Activated CD8-positive, alpha-beta memory T cell treated with anti-CD3 and anti-CD28 coated beads, Interleukin-2, amount 10 ng/mL, durations not matched to agents 7 days and 5 days (primary cell): Measurements from ENCODE around the gene PCBD1. TPM values are rescaled to one million over a fixed set of nuclear protein-coding genes. Genes with fewer than 3 reads are reported as not detected.

Experiments
- ATAC-seq: fragments of 150-1000 bp; cut with Tn5 transposase; one replicate; pipeline ENCODE4 v1.10.0; 2021; ENCODE audit warnings: moderate library complexity
- CTCF ChIA-PET: fragments of 350-600 bp; sonication (Branson Sonifier 250); formaldehyde crosslinking; loops from one replicate; lab custom pipeline; 2021; ENCODE audit warnings: antibody characterized with exemption; lab: Charles Lee
- DNase-seq: peaks from one replicate; pipeline ENCODE4 v3.0.0-alpha.2; 2020
- H3K27ac Mint-ChIP-seq: one replicate; pipeline ENCODE4 v1.8.0; 2021; ENCODE audit warnings: mild to moderate bottlenecking, mixed read lengths
- H3K27me3 Mint-ChIP-seq: one replicate; pipeline ENCODE4 v1.8.0; 2021; ENCODE audit warnings: mixed read lengths
- H3K36me3 Mint-ChIP-seq: one replicate; pipeline ENCODE4 v1.8.0; 2021; ENCODE audit warnings: mild to moderate bottlenecking, mixed read lengths
- H3K4me1 Mint-ChIP-seq: one replicate; pipeline ENCODE4 v1.8.0; 2021; ENCODE audit warnings: mixed read lengths
- H3K4me3 Mint-ChIP-seq: one replicate; pipeline ENCODE4 v1.8.0; 2021; ENCODE audit warnings: mild to moderate bottlenecking, moderate library complexity, mixed read lengths
- H3K9me3 Mint-ChIP-seq: one replicate; pipeline ENCODE4 v1.8.0; 2022; ENCODE audit warnings: low read depth, mixed read lengths
- total RNA-seq, 2 experiments: library from RNA; stranded (reverse); gene quantifications; one replicate each; pipeline ENCODE4 v1.2.3, GENCODE V29; 2021

Gene PCBD1
- total RNA-seq, 2 experiments from 2014 or later, result 37.1 to 38.4 TPM

DNA sequence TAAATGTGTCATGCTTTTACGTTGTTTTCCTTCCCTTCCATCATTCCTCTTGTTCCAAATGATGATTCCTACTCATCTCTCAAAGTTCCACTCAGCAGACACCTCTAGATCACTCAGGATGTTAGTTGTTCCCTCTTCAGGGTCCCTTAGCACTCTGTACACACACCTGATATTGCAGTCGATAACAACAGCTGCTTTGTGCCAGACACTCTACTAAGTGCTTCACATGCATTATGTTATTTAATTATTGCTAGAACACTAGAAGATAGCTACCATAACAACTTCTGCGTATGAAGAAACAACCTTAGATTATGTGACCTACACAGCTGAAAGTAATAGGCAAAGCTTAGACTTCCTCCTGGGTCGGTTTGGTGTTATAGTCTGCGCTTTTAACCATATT, 29.6 kb downstream of the PCBD1 start:
- H3K27me3 Mint-ChIP-seq, result no peaks in the 10 kb centered on the region
- DNase-seq, result no peak
- ATAC-seq, result no peak
- no peak overlapping the region for H3K4me3 Mint-ChIP-seq
- CTCF ChIA-PET, result no interaction called here
- H3K27ac Mint-ChIP-seq, result no peak overlapping the region
- H3K4me1 Mint-ChIP-seq, result peaks cover 22% of the 10 kb centered on the region
- H3K9me3 Mint-ChIP-seq, result no peaks in the 10 kb centered on the region
- H3K36me3 Mint-ChIP-seq, result peaks cover 29% of the 10 kb centered on the region

DNA sequence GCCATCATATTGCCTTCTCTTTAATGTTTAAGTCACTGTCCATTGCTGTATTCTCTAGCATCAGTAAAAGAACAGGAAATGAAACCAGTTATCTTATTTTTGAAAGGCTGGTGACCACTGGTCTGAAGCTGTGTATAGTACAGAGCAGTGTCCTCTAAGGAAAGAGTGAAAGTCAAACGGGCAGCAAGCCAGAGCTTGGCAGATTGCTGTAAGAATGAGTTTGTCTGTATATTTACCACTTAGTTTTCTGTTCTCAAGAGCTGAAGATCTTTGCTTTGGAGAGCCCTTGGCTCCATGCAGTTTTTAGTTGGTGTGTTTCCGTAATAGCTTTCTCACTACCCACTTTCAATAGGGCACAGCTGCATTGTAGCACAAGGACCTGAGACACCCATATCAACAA, 31.9 kb downstream of the PCBD1 start:
- Mint-ChIP-seq H3K4me1 (peaks cover 16% of the 10 kb centered on the region), H3K27ac (no peak overlapping the region), H3K36me3 (peaks cover 23% of the 10 kb centered on the region), H3K27me3 (no peaks in the 10 kb centered on the region), H3K9me3 (no peaks in the 10 kb centered on the region), H3K4me3 (no peak overlapping the region)
- CTCF ChIA-PET, result interaction anchor here (1.2 kb wide), 1 partner anchor 20 kb away, joined by 3 read pairs; no protein-coding TSS in a partner anchor
- ATAC-seq (no peak), DNase-seq (no peak)

DNA sequence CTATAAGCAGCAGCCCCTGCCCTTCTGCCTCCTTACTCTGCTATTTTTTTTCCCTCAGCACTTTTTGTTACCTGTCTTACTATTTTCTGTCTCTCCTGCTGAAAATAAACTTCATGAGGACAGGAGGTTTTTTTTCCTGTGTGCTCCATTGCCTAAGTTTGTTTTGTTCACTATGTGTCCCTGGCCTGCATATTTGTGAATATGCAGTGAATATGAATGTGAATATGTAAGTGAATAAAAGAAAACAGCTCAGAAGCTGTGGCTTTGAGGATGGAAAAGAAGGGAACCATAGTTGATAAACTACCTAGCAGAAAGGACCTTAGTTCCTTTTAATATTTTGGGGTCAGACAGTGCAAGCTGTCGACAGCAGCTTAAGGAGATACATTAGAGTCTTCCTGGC, 34.9 kb downstream of the PCBD1 start:
- peaks cover 23% of the 10 kb centered on the region for H3K4me1 Mint-ChIP-seq
- H3K27ac Mint-ChIP-seq, result no peak overlapping the region
- no peaks in the 10 kb centered on the region for H3K9me3 Mint-ChIP-seq
- no peak for ATAC-seq
- peaks cover 14% of the 10 kb centered on the region for H3K36me3 Mint-ChIP-seq
- no peak overlapping the region for H3K4me3 Mint-ChIP-seq
- CTCF ChIA-PET, result interaction anchor here (0.8 to 0.9 kb wide), 2 partner anchors 20 to 122 kb away, joined by 3 read pairs; no protein-coding TSS in a partner anchor
- DNase-seq, result no peak
- H3K27me3 Mint-ChIP-seq, result no peaks in the 10 kb centered on the region

DNA sequence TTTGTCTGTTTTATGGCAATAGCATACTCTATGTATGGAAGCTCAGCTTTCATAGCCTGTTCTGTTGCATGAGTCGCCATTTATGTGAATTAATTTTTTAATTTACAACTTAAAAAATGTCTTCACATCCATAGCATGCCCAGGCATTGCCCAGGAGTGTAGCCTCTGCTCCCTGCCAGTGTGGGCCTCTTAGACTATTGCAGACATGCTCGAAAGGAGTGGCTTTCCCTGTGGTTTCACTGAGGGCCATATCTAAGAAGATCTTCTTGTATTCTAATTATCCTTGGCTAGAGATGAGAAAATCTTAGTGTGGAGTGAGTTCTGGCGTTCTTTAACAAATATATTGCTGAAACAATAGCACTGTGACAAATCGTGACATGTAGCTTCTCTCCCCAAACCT, 35.3 kb downstream of the PCBD1 start:
- Mint-ChIP-seq H3K4me3 (no peak overlapping the region), H3K27ac (no peak overlapping the region), H3K4me1 (peaks cover 24% of the 10 kb centered on the region), H3K9me3 (no peaks in the 10 kb centered on the region), H3K27me3 (no peaks in the 10 kb centered on the region), H3K36me3 (peaks cover 13% of the 10 kb centered on the region)
- DNase-seq (no peak), ATAC-seq (no peak)
- CTCF ChIA-PET, result interaction anchor here (0.8 to 0.9 kb wide), 2 partner anchors 20 to 122 kb away, joined by 3 read pairs; no protein-coding TSS in a partner anchor

DNA sequence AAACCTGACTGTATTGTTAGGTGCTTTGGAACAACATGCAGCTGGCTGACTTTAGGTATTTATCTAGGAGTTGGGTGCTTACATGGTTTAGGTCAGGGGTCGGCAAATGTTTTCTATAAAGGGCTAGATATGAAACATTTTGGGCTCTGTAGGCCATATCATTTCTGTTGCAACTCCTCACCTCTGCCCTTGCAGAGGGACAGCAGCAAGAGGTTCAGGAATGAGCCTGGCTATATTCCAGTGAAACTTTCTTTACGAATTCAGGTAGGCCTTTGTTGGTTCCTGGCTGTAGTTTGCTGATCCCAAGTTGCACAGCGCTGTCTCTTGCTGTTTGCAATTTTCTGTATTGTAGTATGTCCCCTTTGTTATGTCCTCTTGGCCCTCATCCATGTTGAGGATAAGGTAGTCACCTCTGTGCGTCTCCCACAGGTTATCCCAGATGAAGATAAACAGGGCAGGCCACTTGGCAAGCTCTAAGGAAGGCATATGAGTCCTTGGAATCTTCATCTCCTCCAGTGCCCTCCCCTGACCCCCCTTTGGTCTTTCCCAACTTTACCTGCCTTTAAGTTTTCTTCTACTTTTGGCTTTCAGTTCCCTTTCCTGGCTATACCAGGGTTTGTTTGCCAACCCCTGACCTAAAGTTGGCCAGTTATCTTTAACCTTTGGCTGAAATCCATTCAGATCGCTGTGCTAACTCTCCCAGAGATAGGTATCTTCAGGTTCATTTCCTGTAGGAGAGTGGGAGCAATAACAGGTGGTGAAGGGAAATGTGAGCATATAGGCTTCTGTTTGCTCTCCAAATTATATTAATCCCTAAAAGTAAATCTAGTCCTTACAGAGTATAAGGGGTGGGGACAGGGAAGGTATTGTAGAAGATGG, 36.5 kb downstream of the PCBD1 start:
- no peak for DNase-seq
- H3K4me3 Mint-ChIP-seq, result no peak overlapping the region
- H3K36me3 Mint-ChIP-seq, result peaks cover 6% of the 10 kb centered on the region
- H3K27ac Mint-ChIP-seq, result no peak overlapping the region
- no peaks in the 10 kb centered on the region for H3K9me3 Mint-ChIP-seq
- H3K4me1 Mint-ChIP-seq, result peaks cover 25% of the 10 kb centered on the region
- no peaks in the 10 kb centered on the region for H3K27me3 Mint-ChIP-seq
- no peak for ATAC-seq
- CTCF ChIA-PET, result no interaction called here

DNA sequence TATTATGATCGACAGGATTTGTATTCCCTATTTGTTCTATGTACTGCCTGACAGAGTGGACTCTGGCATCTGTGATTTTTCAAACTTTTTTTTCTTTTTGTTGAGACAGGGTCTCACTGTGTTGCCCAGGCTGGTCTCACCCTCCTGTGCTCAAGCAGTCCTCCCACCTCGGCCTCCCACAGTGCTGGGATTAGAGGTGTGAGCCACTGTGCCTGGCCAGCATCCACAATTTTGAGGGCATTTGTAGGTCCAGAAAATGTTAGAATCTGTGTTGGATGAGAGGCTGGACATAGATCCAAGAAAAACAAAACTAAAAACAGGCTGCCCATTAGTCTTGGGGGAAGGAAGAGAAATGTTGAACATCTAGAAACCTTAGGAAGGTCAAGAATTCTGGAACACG, 38.3 kb downstream of the PCBD1 start:
- Mint-ChIP-seq H3K4me3 (no peak overlapping the region), H3K4me1 (peaks cover 18% of the 10 kb centered on the region), H3K36me3 (peaks cover 7% of the 10 kb centered on the region), H3K9me3 (no peaks in the 10 kb centered on the region), H3K27ac (no peak overlapping the region), H3K27me3 (no peaks in the 10 kb centered on the region)
- DNase-seq (no peak), ATAC-seq (no peak)
- CTCF ChIA-PET, result no interaction called here

DNA sequence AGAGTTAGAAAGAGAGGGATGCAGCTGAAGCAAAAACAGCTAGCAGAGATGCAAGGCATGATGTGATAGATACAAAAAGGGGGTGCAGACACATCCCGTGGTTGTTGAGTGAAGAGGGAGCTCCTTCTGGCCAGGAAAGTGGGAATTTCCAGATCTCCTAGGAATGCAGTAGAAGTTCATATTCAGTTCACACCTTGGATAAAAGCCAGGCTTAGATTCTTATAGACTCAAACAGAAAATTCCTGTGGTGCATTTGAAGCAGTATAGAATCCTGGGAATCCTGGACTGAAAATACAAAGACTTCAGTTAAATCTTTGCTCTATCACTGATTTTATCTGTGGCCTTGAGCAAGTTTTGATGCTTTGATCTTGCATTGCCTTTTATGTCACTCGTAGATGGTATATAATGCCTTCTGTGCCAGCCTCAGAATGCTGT, 38.8 kb downstream of the PCBD1 start:
- Mint-ChIP-seq H3K27ac (no peak overlapping the region), H3K4me3 (no peak overlapping the region), H3K4me1 (peaks cover 18% of the 10 kb centered on the region), H3K27me3 (no peaks in the 10 kb centered on the region), H3K9me3 (no peaks in the 10 kb centered on the region), H3K36me3 (peaks cover 7% of the 10 kb centered on the region)
- no peak for ATAC-seq
- CTCF ChIA-PET, result interaction anchor here (1.1 kb wide), 1 partner anchor 33 kb away, joined by 3 read pairs; no protein-coding TSS in a partner anchor
- DNase-seq, result no peak

DNA sequence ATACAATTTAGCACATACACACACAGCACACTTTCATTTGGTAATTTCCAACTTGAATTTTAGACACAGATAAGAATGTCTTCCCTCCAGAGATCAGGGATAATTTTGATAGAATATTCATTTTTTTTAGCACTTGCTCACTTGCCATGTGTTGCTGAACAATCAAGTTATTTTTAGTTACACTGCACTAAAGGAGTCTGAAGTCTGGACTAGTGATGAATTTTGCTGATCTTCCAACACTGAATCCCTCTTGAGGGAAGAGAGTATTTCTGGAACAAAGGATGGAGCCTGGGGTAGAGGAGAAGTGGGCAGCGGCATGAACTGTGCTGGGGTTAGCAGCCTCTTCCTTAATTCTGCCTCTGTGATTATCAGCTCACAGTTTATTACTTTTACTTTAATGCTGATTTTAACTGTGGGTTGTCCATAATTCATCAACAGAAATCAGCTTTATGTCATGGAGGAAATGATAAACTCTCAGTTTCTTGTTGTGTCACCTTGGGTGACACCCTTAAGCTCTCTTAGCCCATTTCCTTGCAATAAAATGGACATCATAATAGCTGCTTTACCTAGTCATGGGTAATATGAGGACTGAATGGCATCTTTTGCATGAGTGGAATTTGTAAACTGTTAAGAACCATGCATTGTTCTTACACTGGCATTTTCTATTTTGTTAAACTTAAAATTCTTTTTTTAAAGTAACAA, 40.6 kb downstream of the PCBD1 start:
- CTCF ChIA-PET, result no interaction called here
- Mint-ChIP-seq H3K4me3 (no peak overlapping the region), H3K4me1 (peaks cover 18% of the 10 kb centered on the region), H3K27ac (peak overlapping the region; percentile 35), H3K9me3 (no peaks in the 10 kb centered on the region), H3K36me3 (peaks cover 10% of the 10 kb centered on the region), H3K27me3 (no peaks in the 10 kb centered on the region)
- ATAC-seq (no peak), DNase-seq (no peak)

DNA sequence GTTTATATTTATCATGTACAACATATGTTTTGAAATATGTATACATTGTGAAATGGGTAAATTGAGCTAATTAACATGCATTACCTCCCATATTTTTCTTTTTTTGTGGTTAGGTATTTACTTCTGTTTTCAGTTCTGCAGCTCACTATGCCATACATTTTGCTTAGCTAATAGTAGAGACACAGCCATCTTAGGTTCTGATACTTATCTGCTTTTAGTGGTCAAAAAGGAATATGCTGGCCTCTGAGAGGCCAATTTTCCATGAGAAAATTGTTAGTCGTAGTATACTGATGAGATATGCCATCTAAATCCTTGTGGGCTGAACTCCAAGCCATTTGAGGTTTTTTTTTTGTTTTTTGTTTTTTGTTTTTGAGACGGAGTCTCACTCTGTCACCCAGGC, 41.6 kb downstream of the PCBD1 start:
- peaks cover 2% of the 10 kb centered on the region for H3K9me3 Mint-ChIP-seq
- CTCF ChIA-PET, result no interaction called here
- H3K36me3 Mint-ChIP-seq, result peaks cover 13% of the 10 kb centered on the region
- H3K27ac Mint-ChIP-seq, result no peak overlapping the region
- H3K4me3 Mint-ChIP-seq, result no peak overlapping the region
- no peaks in the 10 kb centered on the region for H3K27me3 Mint-ChIP-seq
- DNase-seq, result no peak
- H3K4me1 Mint-ChIP-seq, result peaks cover 19% of the 10 kb centered on the region
- no peak for ATAC-seq

DNA sequence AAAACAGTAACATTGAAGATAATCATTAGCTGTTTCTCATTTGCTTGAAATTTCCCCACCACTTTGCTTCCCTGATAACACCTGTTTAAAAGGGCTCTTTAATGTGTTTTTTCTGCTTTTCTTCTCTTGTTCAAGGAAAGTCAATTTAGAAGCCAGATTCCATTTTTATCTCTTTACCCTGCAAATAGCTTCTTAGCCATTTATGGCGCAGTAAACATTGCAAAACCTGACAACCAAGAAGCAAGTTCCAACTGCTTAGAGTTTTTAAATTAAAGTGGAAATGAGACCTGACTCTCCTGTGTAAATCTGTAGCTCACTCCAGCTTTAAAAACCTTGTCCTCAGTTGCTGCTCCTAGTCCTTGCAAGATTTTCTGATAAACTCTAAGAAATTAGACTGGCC, 42.5 kb downstream of the PCBD1 start:
- ATAC-seq (no peak), DNase-seq (no peak)
- Mint-ChIP-seq H3K9me3 (peaks cover 3% of the 10 kb centered on the region), H3K4me3 (no peak overlapping the region), H3K36me3 (peaks cover 22% of the 10 kb centered on the region), H3K27ac (no peak overlapping the region), H3K27me3 (no peaks in the 10 kb centered on the region), H3K4me1 (peaks cover 29% of the 10 kb centered on the region)
- CTCF ChIA-PET, result no interaction called here

DNA sequence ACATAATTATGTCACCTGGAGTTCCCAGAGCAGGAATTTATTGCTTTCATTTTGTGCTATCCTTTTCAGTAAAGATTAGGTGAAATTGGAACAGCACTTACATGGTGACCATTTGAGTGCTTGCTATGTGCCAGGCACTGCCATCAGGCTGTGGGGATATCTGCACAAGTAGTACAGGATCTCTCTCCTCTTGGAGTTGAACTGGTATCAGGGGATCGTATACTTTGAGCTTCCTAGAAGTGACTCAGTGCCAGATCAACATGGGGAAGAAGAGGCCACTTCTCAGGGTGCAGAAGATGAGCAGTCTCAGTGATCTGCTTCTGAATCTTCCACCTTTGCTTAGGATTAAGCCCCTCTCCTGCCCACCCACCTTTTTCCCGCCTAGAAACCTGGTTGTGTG, 43.1 kb downstream of the PCBD1 start:
- Mint-ChIP-seq H3K4me3 (no peak overlapping the region), H3K9me3 (peaks cover 3% of the 10 kb centered on the region), H3K27me3 (no peaks in the 10 kb centered on the region), H3K27ac (no peak overlapping the region), H3K36me3 (peaks cover 23% of the 10 kb centered on the region), H3K4me1 (peaks cover 32% of the 10 kb centered on the region)
- CTCF ChIA-PET, result no interaction called here
- ATAC-seq (no peak), DNase-seq (no peak)

DNA sequence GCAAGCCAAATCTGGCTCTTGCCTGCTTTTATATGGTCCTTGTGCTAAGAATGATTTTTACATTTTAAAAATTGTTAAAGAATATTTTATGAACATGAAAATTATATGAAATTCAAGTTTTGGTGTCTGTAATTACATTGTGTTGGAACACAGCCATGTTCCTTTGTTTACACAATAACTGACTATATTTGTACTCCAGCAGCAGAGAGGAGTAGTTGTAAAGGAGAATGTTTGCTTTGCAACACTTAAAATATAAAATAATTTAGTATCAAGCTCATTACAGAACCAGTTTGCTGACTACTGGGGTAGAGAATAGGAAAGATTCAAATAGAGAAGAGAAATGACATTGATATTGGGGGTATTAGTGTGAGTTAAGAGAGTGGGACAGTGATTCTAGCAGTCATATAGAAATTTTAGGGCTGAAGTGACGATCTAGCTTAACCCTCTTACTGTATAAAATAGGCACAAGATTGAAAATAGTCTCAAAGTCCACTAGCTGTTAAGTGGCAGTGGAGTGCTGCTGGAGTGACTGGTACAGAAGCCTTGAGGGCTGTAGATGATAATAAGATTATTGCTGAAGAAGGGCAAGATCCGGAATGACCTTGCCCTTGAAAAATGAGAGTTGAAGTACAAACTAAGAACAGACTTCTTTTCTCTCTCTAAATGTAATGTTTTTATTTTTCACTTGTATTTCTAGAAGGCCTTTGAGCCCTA, 44.4 kb downstream of the PCBD1 start:
- Mint-ChIP-seq H3K4me3 (no peak overlapping the region), H3K27me3 (no peaks in the 10 kb centered on the region), H3K27ac (no peak overlapping the region), H3K9me3 (peaks cover 3% of the 10 kb centered on the region), H3K36me3 (peaks cover 23% of the 10 kb centered on the region), H3K4me1 (peaks cover 30% of the 10 kb centered on the region)
- CTCF ChIA-PET, result interaction anchor here (1.2 kb wide), 1 partner anchor 37 kb away, joined by 3 read pairs; no protein-coding TSS in a partner anchor
- no peak for DNase-seq
- no peak for ATAC-seq

DNA sequence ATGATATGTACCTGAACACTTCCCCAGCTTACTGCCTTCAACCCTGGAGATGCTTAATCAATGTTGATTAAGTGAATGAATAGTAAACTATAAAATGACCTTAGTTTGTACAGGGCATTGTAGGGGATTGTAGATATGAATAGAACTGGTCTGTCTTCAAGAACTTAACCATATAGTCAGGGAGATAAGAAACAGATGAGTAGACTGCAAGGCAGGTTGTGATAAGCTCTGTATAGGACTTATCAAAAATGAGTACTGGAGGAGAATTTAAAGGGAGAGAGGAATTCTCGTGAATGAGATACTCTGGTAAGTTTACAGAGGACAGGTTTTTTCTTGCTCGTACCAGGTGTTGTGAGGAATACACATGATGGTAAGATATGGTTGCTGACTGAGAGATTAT, 45.0 kb downstream of the PCBD1 start:
- H3K27ac Mint-ChIP-seq, result no peak overlapping the region
- peaks cover 21% of the 10 kb centered on the region for H3K36me3 Mint-ChIP-seq
- DNase-seq (no peak), ATAC-seq (no peak)
- no peaks in the 10 kb centered on the region for H3K27me3 Mint-ChIP-seq
- no peak overlapping the region for H3K4me3 Mint-ChIP-seq
- CTCF ChIA-PET, result interaction anchor here (1.2 kb wide), 1 partner anchor 38 kb away, joined by 3 read pairs; no protein-coding TSS in a partner anchor
- H3K4me1 Mint-ChIP-seq, result peaks cover 26% of the 10 kb centered on the region
- peaks cover 3% of the 10 kb centered on the region for H3K9me3 Mint-ChIP-seq
